Suprapubic skin (tissue), 4 donors: ENCODE results near the gene CYP2W1. TPM values are rescaled to one million over a fixed set of nuclear protein-coding genes. Genes with fewer than 3 reads are reported as not detected.

Source experiments
- DNase-seq, 2 donors: peaks; one replicate each; pipeline ENCODE4 v3.0.0-alpha.2; 2019; ENCODE audit warnings: low spot score in 2 of 2
- H3K27ac ChIP-seq: fragments of 200-600 bp; sonication (generic); one replicate; pipeline ENCODE4 v1.5.1; 2019
- H3K27me3 ChIP-seq: fragments of 200-600 bp; sonication (generic); one replicate; pipeline ENCODE4 v1.5.1; 2019
- H3K36me3 ChIP-seq: fragments of 200-600 bp; sonication (generic); one replicate; pipeline ENCODE4 v1.5.1; 2019
- H3K4me1 ChIP-seq: fragments of 200-600 bp; sonication (generic); one replicate; pipeline ENCODE4 v1.5.1; 2019
- H3K4me3 ChIP-seq: fragments of 200-600 bp; sonication (generic); one replicate; pipeline ENCODE4 v1.5.1; 2019; ENCODE audit warnings: mild to moderate bottlenecking
- H3K9me3 ChIP-seq: fragments of 200-600 bp; sonication (generic); one replicate; pipeline ENCODE4 v1.5.1; 2019
- EP300 ChIP-seq: sonication (generic); formaldehyde crosslinking; IDR thresholded peaks from one replicate; pipeline ENCODE4 v1.6.1; 2017; ENCODE audit warnings: antibody characterized with exemption
- POLR2A ChIP-seq, 2 donors: fragments of 450-650 bp; IDR thresholded peaks; one replicate each; pipeline ENCODE4 v1.6.1; 2017; ENCODE audit warnings: antibody characterized with exemption in 2 of 2, mild to moderate bottlenecking in 2 of 2, moderate library complexity in 2 of 2
- POLR2AphosphoS5 ChIP-seq, 3 donors: sonication (generic); formaldehyde crosslinking; IDR thresholded peaks; one replicate each; pipeline ENCODE4 v1.6.1; 2017; ENCODE audit warnings: antibody characterized with exemption in 3 of 3
- WGBS: methylation state at CpG from one replicate; pipeline ENCODE4 v1.1.5; 2018; 5-methylcytosine and 5-hydroxymethylcytosine counted together
- total RNA-seq, 4 donors: library from RNA; depleted of rRNA; stranded (reverse); fragments of >200 nt; gene quantifications; one replicate each; pipeline ENCODE4 v1.1.0, GENCODE V29; 2016
- TF ChIP-seq, protein P1 (sequence below), 2 donors: fragments of 200-600 bp in 1 of 2; fragments of 450-650 bp in 1 of 2; sonication (generic) in 1 of 2; IDR thresholded peaks; one replicate each; pipeline ENCODE4 v1.5.1; 2016 to 2019; ENCODE audit warnings: antibody characterized with exemption in 2 of 2, mild to moderate bottlenecking in 1 of 2, moderate library complexity in 1 of 2

CYP2W1 gene
- total RNA-seq, 4 donors from 2014 or later, result 13.3 to 20.8 (median 15.4) TPM

DNA sequence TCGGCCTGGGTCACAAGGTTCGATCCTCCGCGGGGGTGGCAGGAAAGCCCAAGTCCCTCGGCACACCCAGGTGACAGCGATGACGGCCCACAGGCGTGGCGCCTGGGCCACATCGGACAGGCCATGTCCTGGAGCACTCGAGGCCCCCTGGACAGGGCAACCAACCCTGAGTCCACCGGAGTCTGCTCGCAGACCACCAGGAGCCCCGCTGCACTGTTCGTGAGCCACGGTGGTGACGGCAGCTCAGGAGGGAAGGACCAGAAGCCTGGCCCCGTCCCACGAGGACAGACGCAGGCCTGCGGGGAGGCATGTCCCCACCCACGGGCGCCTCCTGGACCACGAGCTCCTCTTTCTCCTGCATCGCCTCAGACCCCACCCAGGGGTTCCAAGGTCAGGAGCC, 39.0 kb downstream of the CYP2W1 start:
- Histone ChIP-seq H3K4me3 (no peak overlapping the region), H3K27me3 (no peaks in the 10 kb centered on the region), H3K4me1 (peaks cover 21% of the 10 kb centered on the region), H3K9me3 (no peaks in the 10 kb centered on the region), H3K36me3 (peaks cover 39% of the 10 kb centered on the region), H3K27ac (no peak overlapping the region)
- TF ChIP-seq POLR2AphosphoS5 (IDR thresholded peaks at IDR 0.05), result no peak
- WGBS, result 96% methylated on average over 6 of the region's 25 CpGs
- DNase-seq, result no peak

DNA sequence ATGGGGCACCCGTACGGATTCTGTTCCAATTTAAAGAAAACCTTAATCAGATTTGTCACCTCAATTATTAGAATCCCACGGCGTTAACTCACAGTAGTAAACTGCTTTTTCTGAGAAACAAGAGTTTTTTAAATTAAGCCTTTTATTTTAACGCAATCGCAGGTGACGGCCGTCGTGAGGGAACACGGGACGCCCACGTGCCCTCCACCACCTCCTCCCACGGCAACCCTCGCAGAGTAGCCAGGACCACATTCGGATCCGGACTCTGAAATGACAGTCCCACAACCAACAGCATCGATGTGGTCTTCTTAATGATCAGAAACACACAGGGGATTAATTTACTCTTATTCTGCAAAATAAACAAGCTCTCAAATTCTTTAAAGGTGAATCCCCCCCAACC, 39.4 kb downstream of the CYP2W1 start:
- TF ChIP-seq POLR2AphosphoS5 (IDR thresholded peaks at IDR 0.05) (no peak), EP300 (no peak), POLR2A (IDR thresholded peaks at IDR 0.05) (no peak)
- TF ChIP-seq, protein P1, sequence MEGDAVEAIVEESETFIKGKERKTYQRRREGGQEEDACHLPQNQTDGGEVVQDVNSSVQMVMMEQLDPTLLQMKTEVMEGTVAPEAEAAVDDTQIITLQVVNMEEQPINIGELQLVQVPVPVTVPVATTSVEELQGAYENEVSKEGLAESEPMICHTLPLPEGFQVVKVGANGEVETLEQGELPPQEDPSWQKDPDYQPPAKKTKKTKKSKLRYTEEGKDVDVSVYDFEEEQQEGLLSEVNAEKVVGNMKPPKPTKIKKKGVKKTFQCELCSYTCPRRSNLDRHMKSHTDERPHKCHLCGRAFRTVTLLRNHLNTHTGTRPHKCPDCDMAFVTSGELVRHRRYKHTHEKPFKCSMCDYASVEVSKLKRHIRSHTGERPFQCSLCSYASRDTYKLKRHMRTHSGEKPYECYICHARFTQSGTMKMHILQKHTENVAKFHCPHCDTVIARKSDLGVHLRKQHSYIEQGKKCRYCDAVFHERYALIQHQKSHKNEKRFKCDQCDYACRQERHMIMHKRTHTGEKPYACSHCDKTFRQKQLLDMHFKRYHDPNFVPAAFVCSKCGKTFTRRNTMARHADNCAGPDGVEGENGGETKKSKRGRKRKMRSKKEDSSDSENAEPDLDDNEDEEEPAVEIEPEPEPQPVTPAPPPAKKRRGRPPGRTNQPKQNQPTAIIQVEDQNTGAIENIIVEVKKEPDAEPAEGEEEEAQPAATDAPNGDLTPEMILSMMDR (IDR thresholded peaks at IDR 0.05), result no peak
- Histone ChIP-seq H3K27ac (no peak overlapping the region), H3K4me1 (peaks cover 25% of the 10 kb centered on the region), H3K27me3 (no peaks in the 10 kb centered on the region), H3K9me3 (no peaks in the 10 kb centered on the region), H3K4me3 (no peak overlapping the region), H3K36me3 (peaks cover 39% of the 10 kb centered on the region)
- no peak for DNase-seq
- WGBS, result 96% methylated on average over 17 of the region's 17 CpGs

DNA sequence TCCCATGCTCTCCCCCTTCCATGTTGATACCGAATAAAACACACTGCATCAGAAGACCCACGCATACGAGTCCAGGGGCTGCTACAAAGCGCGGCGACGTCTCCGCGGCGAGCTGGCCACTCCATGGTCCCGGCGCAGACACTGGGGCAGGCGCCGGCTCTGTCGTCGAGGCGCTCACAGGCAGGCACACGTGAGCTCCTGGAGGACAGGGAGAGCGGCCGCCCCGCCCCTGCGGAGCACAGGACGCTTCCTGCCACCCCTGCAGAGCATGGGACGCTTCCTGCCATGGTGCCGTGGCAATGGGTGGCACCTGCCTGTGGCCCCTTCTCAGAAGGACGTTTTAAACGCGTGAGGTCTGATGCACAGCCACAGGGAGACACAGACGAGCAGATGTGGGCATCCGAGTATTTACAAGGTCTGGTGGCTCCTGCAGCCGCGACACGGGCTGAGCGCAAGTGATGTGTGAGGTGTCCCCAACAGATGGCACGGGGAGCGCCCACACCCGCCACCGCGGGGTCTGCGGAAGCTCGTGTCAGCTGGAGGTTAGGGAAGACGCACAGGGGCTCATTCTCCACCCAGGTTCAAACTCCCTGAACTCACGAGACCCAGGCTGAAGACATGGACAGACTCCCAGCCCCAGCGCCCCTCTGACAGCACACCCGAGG, 40.0 kb downstream of the CYP2W1 start:
- TF ChIP-seq EP300 (no peak), POLR2A (IDR thresholded peaks at IDR 0.05) (no peak)
- TF ChIP-seq, protein P1 (IDR thresholded peaks at IDR 0.05), result no peak
- H3K4me1 ChIP-seq, result peaks cover 31% of the 10 kb centered on the region
- no peak overlapping the region for H3K4me3 ChIP-seq
- H3K27me3 ChIP-seq, result no peaks in the 10 kb centered on the region
- WGBS, result 95% methylated on average over 42 of the region's 45 CpGs
- DNase-seq, result no peak
- no peaks in the 10 kb centered on the region for H3K9me3 ChIP-seq
- peaks cover 37% of the 10 kb centered on the region for H3K36me3 ChIP-seq
- no peak overlapping the region for H3K27ac ChIP-seq

DNA sequence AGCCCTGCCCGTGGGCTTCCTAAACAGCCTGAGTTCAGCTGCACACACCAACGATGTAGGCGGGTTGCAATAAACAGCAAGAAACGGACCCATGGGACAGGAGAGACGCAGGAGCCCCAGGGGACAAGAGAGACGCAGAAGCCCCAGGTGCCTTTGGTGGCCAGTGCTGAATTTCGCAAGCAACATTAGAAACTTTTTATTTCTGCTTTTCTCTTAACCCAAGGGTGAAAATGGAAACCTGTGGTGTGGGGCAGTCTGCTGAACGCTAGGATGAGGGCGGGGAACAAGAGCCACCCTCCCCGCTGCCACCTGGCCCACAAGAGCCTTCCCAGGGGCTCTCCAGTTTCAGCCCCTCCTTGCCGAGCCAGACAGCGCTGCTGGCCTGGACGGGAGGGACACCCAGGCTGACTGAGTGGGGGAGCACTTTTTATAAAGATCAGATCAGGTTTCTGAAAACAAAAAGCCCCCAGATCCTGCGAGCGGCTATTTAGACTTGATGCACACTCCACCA, 41.4 kb downstream of the CYP2W1 start:
- TF ChIP-seq POLR2AphosphoS5 (IDR thresholded peaks at IDR 0.05) (no peak), POLR2A (IDR thresholded peaks at IDR 0.05) (no peak), EP300 (no peak)
- TF ChIP-seq, protein P1 (IDR thresholded peaks at IDR 0.05), result no peak
- WGBS, result 79% methylated on average over 15 of the region's 15 CpGs
- Histone ChIP-seq H3K9me3 (no peaks in the 10 kb centered on the region), H3K36me3 (peaks cover 30% of the 10 kb centered on the region), H3K27ac (no peak overlapping the region), H3K4me1 (peaks cover 46% of the 10 kb centered on the region), H3K4me3 (no peak overlapping the region), H3K27me3 (no peaks in the 10 kb centered on the region)
- DNase-seq, result no peak

DNA sequence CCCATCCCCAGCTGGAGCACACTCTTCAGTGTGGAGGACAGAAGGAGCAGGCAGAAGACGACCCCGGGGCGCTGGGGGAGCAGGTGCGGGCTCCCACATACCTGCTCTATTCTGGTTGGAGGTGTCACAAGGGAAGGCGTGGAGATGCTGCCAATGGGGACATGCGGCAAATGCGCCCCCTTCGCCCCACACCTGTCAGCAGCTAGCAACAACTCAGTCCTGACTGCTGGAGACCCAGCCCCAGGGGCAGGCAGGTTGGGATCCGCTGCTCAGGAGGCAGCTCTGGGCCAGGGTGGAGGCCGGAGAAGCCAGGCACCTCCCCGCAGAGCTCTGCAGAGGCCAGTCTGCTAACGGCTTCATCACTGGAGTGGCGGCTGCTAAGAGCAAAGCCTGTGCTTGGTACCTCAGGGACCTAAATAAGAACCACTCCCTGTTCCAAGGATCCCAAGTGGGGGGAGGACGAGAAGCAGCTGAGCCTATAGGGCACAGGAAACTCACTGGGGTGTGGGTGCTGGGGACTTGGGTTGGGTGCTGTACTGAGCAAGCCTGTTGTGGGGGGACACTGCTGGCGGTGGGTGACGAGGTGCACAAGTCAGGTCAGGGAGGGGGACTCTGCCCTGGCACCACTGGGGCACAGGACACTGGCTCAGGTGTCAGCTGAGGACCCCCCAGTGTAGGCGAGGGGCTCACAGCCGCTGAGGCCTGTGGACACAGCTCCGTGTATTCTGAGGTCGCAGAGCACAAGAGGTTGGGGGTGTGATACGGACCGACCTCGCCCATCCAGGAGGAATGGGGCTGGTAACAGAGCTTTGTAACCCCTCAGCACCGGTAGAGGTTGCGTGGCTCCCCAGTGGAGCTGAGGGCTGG, 42.1 kb downstream of the CYP2W1 start:
- Histone ChIP-seq H3K27ac (no peak overlapping the region), H3K9me3 (no peaks in the 10 kb centered on the region), H3K4me3 (no peak overlapping the region), H3K4me1 (peaks cover 51% of the 10 kb centered on the region), H3K36me3 (peaks cover 26% of the 10 kb centered on the region), H3K27me3 (no peaks in the 10 kb centered on the region)
- no peak for DNase-seq
- TF ChIP-seq POLR2AphosphoS5 (IDR thresholded peaks at IDR 0.05), result no peak
- no peak for TF ChIP-seq EP300
- TF ChIP-seq, protein P1 (IDR thresholded peaks at IDR 0.05), result no peak
- no peak for TF ChIP-seq POLR2A (IDR thresholded peaks at IDR 0.05)
- 79% methylated on average over 14 of the region's 25 CpGs for WGBS
